HG02981 (cell line): Measurements from ENCODE around the gene MKNK2.

Source experiments
- ATAC-seq: cut with Tn5 transposase; IDR thresholded peaks from one replicate; pipeline ENCODE4 v1.9.1; 2021; ENCODE audit warnings: mild to moderate bottlenecking, moderate library complexity; ENCODE audit not compliant: unreplicated experiment

MKNK2 gene

DNA sequence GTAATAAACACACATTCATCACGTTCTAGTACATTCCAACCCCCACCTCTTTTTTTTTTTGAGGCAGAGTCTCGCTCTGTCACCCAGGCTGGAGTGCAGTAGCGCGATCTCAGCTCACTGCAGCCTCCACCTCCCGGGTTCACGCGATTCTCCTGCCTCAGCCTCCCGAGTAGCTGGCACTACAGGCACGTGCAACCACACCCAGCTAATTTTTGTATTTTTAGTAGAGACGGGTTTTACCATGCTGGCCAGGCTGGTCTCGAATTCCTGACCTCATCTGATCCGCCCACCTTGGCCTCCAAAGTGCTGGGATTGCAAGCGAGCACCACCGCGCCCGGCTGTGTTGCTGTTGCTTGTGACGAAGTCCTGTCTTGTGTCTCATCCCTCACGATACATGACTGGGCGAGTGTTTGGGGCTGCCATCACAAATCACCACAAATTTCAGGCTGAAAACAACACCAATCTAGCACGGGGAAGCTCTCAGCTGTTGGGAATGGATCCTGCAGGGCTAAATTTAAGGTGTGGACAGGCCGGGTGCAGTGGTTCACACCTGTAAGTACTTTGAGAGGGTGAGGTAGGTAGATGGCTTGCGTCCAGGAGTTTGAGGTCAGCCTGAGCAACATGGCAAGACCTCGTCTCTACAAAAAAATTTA lies 29.4 kb upstream of the MKNK2 start:
- no peak for ATAC-seq

DNA sequence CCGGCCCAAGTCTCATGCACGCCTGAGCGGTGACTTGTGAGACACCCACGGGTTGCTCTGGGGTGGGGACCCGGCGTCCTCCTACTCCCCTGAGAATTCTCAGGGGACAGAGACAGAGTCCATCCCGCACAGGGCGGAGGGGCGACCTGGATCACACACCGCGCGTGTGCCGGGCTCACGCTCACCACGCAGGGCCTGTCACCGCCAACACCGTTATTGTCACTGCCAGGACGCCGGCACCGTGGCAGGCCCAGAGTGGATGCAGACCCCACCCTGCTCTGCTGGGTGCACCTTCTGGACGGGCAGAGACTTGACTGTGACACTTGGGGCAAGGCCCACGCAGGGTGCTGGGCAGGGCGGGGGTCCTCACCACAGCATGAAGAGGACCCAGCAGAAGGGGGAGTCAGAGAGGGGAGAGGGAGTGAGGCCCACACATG lies 28.8 kb upstream of the MKNK2 start:
- ATAC-seq, result no peak

DNA sequence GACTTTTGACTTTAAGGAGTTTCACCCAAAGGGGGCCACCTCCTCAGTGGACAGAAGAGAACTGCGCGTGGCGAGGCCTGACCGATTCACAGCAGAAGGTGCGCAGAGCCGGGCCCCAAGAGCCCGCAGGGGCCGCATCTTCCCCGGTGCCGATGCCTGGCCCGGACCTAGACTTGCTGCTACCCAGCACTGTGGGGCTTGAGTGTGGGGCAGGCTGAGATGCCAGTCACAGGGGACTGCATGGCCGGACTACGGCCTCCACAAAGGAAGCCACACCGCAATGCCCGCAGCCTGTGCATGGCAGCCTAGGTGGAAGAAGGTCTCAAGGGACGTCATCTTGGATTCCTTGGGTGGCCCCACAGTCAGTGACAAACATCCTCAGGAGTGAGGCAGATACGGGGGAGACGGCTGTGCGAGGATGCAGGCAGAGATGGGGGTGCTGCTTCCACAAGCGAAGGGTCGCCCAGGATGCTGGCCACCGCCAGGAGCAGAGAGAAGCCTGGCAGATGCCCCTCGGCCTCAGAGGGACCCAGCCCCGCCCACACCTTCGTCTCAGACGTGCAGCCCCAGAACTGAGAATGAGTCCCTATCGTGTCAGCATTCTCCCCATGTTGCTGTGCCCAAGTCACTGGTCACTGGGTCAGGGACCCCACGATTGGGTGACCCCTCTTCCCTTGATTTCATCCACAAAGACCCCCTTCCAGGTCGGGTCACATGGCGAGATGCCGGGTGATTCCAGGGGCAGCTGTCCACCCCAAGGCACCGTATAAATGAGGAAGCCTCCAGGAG lies 28.2 kb upstream of the MKNK2 start:
- no peak for ATAC-seq

DNA sequence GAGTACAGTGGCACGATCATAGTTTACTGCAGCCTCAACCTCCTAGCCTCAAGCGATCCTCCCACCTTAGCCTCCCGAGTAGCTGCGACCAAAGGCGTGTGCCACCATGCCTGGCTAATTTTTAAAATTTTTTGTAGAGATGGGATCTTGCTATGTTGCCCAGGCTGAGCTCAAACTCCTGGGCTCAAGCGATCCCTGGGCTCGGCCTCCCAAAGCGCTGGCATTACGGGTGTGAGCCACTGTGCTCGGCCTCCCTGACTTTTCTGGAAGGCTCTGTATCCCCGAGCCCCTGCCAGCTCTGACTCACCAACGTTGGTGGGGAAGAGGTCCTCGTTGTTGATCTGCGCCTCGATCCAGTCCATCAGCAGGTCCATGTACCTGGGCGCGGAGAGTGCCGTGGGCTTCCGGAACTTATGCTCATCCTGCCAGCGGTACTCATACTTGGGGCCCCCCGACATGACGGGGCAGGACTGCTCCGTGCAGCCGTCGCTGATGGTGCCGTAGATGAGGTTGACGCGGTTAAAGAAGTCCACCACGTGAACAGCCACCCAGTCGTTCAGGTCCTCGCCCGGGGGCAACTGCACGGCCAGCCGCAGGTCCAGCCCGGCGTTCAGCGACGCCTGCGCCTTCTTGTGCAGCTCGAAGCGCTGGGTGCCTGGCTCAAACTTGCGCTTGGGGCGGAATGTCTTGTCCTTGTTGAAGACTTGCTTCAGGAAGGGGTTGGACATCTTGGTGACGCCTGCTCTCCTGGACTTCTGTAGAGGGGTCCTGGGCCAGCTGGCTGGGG lies 27.0 kb upstream of the MKNK2 start:
- no peak for ATAC-seq

DNA sequence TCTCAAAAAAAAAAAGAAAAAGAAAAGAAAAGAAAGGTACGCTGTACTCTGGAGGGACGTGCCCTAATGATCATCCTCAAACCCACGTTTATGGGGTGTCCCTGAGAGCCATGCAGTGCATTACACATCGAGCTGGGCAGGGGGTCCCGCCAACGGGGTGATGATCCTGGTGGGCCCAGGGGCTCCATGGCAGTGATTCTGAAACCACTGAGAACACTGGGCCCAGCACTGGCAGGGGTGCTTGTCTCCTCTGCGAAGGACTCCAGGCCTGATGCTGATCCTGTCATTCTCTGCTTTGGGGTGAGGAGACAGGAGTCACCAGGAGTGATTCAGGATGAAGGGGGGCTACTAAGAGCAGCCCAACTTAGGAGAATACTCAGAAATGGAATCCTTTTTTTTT lies 26.4 kb upstream of the MKNK2 start:
- ATAC-seq, result no peak

DNA sequence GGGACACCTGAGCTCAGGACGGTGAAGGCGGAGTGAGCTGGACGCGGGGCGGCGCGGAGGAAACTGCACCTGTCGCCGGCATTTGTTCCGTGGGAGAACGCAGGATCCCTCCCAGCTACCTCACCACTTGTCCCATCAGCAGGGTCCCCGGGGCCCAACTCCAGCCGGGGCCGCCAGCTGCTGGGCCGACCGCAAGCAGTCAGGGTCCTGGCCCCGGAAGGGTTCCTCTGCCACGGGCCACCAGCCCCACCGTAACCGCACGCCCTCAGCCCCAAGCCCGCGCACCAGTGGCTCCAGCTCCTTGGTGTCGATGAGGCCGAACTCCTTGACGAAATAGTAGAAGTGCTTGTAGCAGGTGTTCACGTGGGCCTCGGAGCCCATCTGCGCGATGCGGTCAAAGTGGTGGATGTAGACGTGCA lies 25.5 kb upstream of the MKNK2 start:
- no peak for ATAC-seq

DNA sequence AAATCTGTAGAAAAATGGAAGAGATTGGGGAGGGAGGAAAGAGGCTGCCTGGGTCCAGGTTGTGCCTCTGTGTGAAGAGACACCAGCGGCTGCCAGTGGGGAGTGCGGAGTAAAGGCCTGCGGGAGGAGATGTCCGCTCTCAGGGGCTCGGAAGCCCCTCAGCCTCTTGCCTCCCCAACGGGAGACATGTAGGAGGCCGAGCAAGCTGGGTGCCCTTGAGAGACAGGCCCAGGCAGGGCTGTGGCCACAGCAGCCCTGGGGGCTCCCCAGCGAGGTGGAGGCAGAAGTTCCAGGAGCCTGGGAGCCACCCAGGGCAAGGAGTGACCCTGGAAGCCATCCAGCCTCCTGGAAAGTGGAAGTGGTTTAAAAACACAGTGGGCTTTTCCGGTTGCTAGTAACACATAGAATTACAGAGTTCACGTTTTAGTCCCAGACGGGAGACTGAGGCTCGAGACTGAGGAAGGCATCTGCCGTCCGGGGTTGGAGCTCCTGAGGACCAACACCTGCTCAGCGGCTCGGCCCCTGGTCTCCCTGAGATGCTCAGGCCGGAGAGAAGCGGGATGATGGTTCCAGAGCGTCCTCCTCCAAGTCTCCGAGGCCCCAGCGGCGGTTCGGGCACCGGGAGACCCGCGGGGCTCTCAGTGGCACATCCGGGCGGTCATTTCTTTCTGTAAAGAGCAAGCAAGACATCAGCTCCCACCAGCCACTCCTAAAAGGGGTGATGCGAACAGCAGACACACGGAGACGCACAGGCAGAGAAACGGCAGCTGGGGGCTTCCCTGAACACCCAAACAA lies 21.9 kb upstream of the MKNK2 start:
- ATAC-seq, result no peak

DNA sequence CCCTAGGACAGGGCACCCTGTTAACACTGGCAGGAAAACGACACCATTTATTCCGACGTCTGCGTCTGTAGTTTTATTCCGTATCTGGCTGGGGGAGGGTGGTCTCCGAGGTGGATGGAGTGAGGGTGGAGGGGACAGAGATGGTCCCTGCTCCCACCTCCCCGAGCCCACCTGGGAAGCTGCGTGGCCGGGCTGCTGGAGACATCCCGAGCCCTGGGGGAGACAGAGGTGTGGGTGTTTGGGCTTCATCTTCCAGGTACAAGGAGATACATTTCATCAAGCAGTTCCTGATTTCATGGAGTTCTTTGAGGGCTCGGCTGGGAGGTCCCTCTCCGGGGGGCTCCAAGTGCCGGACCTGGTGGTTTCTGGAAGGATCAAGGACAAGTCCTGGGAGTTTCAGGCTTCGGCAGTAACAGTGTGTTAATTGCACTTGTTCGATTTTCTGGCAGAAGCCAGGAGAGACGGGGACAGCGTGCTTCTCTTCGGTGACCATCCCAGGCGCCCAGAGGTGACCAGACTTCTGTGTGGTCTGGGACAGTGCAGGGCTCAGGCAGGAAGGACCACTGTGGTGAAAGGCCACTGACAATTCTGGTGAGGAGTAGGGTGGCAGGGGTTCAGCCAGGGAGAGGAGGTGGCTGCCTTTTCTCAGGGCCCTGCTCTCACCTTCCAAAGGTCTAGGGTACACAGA lies 20.1 kb upstream of the MKNK2 start:
- no peak for ATAC-seq

DNA sequence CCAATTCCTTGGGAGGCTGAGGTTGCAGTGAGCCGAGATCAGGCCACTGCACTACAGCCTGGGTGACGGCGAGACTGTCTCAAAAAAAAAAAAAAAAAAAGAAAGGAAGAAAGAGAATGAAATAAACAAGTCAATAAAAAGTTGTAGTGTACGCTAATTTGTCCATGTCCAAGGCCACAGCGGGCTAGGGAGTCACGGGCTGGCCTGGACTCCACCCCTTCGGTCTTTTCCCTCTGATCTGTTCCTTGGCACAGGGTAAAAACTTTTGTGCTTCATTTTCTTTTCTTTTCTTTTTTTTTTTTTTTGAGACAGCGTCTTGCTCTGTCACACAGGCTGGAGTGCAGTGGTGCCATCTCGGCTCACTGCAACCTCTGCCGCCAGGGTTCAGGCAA lies 19.4 kb upstream of the MKNK2 start:
- no peak for ATAC-seq

DNA sequence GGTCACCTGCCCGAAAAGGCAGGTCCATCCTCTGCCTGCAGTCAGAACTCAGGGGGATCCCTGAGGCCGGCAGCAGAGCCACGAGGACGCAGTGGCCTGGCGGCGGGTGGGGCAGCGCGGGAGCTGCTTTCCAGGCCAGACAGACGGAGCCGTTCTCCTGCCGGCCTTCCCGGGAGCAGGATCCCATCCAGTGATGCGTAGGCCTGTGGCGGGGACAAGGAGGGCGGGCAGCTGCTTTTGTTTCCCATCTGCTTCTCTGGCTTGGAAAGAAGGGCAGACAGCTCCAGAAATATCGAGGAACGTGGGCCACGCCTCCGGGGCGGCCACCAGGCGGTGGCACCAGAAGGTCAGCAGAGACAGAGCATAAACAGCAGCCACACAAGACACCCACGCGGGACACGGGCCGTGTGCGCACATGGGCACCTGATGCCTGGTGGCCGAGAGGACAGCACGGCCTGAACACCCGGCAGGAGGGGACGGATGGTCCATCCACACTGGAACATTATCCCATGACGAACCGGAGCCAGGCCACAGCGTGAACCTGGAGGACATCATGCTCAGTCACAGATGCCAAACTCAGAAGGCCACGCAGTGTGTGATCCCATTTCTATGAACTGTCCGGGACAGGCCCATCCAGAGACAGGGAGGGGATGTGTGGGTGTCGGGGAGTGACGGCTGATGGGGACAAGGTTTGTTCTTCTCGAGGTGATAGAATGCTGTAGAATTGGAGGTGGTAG lies 13.9 kb upstream of the MKNK2 start:
- ATAC-seq, result no peak

DNA sequence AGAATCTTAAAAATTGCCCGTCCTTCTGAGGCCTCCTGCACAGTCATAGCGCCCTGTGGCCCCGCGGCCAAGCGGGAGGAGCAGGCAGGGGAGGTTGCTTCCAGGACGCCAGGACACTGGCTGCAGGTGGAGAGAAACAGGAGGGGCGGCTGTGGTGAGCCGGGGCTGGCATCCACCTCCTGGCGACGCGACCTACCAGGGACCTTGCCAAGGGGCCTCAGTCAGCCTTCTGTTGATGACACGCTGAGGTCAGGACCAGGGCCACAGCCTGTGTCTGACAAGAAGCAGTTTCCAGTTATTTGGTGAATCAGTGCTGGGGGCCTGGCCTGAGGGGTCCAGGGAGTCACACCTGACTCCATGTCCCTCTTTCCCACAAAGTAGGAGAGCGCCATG lies 13.3 kb upstream of the MKNK2 start:
- no peak for ATAC-seq

DNA sequence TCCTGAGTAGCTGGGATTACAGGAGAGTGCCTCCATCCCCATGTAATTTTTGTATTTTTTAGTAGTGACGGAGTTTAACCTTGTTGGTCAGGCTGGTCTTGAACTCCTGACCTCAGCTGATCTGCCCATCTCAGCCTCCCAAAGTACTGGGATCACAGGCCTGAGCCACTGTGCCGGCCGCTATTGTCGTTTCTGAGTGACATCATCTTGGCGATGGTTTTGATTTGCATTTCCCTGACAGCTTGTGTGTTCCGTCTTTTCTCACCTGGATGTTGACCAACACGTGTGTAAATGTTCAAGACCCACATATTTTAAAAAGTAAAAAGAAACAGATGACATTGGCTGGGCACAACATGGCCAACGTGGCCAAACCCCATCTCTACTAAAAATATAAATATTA lies 12.8 kb upstream of the MKNK2 start:
- no peak for ATAC-seq

DNA sequence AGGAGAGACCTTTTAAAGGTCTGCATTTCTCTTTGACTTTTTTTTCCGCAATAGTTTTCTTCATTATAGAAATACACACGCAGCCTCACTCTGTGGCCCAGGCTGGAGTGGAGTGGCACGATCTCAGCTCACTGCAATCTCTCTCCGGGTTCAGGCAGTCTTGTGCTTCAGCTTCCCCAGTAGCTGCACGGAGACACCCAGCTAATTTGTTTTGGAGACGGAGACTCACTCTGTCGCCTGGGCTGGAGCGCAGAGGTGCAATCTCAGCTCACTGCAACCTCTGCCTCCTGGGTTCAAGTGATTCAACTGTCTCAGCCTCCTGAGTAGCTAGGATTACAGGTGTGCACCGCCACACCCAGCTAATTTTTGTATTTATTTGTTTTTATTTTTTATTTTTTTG lies 11.7 kb upstream of the MKNK2 start:
- ATAC-seq, result no peak

DNA sequence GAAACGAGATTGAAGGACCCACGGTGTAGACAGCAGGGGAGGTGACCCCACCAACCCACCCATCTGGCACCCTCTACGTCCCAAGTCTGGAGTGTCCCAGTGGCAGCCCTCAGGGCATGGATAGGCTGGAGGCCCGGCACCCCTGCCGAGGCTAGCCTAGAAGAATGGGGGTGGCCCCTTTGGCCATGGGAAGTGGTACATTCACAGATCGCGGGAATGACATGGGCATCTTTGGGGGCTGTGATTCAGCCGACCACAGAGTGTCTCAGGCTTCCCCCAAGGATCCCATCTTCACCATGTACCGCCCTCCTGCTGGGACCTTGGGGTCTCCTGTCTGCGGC lies 11.3 kb upstream of the MKNK2 start:
- ATAC-seq, result no peak

DNA sequence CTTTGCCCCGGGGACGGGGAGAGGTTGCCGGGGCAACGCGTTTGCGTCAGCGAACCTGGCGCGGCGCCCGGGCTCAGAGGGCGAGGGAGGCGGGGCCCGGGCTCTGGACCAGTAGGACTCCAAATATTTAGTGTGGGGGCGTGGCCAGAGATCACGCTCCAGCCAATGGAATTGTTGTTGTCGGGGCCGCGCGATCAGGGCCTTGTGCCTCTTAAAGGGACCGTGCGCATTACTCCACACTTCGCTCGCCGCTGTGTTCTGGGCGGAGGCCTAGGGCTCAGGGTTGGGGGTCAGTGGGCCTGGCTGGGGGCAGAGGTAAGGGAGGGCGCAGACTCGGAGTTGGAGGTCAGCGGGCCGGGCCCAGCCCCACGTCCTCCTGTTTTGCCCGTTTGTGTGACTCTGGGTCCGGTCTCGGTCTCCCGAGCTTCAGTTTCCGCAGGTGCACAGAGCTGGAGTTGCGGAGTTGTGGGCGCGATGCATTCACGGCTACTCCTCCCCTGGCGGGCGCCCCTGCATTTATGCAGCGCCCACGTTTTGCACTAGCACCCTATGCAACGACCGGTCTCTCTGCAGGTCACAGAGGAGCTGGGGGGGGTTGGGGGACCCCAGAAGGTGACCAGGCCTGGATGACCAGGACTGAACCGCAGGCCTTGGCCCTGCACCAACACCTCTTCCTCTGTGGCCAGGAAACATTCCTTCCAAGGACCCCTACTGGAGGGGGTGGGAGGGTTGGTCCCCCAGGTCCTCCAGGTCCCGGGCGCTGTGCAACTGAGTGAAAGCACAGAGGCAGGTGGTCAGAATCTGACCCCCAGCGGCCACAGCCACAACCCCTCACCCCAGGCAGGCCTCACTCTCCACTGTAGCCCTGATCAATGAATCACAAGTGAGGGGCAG lies 10.7 kb upstream of the MKNK2 start:
- peak; percentile 73 for ATAC-seq

DNA sequence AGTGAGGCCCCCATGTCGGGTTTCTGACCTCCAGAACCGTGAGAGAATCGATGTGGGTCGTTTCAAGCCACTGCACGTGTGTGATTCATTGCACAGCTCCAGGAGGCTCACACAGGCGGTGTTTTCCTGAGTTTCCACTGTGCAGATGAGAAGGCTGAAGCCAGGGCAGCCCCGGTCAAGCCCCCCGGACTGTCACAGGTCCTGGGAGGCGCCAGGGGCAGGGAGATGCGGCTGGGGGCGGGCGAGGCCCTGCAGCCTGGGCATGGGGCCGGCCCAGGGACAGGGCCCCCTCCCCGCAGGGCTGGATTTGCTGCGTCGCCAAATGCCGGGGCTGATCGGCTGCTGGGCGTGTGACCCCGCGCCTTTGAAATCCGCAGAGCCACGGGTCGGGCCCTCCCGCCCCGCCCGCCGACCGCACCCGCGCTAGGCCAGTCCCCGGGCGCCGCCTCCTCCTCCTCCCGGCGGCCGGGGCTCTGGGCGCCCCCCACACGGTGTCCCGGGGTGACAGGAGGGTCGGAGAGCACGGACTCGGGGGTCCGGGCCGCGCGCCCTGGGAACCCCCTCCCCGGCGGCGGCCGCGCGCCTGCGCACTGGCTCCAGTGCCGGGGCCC lies 9.9 kb upstream of the MKNK2 start:
- peak; percentile 26 for ATAC-seq

DNA sequence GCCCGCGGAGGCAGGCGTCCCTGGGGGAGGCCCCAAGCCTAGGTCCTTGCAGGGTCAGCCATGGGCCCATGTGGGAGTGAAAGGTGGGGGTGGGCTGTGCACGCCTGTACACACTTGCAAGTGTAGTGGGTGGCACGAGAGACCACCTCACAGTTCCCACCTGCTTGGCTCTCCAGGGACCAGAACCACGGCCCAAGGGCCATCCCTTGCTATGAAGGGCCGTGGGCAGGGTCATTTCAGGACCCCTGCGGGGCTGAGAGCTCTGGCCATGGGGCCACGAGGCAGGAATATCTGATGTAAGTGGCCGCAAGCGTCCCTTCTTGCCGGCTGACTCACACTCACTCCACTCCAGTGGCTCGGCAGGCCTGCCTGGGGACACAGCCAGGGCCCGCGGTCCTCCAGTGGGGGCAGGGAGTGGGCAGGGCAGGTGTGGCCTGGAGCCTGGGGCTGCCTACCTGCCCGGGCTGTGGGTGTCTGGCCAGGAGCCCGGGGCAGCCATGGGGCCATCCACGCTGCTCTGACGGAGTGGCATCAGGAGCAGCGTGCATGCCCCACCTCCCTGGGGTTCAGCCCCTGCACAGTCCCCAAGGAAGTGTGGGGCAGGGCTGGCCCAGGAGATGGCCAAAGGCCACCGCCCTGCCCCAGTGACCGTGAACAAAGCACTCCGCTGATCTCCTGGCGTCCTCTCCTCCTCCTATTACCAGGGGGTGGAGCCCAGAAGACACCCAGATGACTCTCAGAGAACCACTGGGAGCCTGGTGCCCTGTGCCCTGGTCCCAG lies 8.6 kb upstream of the MKNK2 start:
- ATAC-seq, result no peak
